ENCODE results near the gene PIP5K1B.

The PIP5K1B gene

GRCh38 chr9:68844631-68845612 lies 139.9 kb downstream of the PIP5K1B start:
- peak; percentile 9 for DNase-seq (ENCODE audit: low read depth)
- peak; percentile 60 for TF ChIP-seq CTCF (conservative IDR thresholded peaks at IDR 0.05; ENCODE audit: low read length)
- no peak overlapping the region for H3K4me3 ChIP-seq (ENCODE audit: low read length)

GRCh38 chr9:68847765-68848164 lies 142.7 kb downstream of the PIP5K1B start:
- TF ChIP-seq CTCF (conservative IDR thresholded peaks at IDR 0.05; ENCODE audit: low read length): no peak
- no peak for DNase-seq (ENCODE audit: low read depth)
- H3K4me3 ChIP-seq (ENCODE audit: low read length): no peak overlapping the region

DNA sequence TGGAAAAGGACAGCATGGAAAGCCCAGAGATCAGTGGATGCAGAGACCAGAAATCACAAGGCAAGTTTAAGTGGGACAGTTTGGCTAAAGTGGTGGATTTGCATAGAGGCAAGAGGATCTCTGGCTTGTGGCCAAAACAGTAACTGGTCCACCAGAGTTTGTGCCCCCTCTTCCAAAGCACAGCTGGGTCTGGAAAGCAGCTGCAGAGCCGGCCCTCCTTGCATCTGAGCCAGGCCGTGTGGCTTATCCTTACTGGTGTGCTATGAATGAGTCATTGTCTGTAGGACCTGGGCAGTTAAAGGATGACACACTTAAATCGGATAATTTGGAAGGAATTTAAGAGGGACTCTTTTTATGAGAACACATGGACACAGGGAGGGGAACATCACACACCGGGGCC lies 146.6 kb downstream of the PIP5K1B start:
- no peak for TF ChIP-seq CTCF (conservative IDR thresholded peaks at IDR 0.05; ENCODE audit: low read length)
- H3K4me3 ChIP-seq (ENCODE audit: low read length): no peak overlapping the region
- DNase-seq (ENCODE audit: low read depth): peak; percentile 0

GRCh38 chr9:68852941-68853340 lies 147.9 kb downstream of the PIP5K1B start:
- H3K4me3 ChIP-seq (ENCODE audit: low read length): no peak overlapping the region
- TF ChIP-seq CTCF (conservative IDR thresholded peaks at IDR 0.05; ENCODE audit: low read length): no peak
- no peak for DNase-seq (ENCODE audit: low read depth)

GRCh38 chr9:68859347-68859746 lies 154.3 kb downstream of the PIP5K1B start:
- no peak overlapping the region for H3K4me3 ChIP-seq (ENCODE audit: low read length)
- TF ChIP-seq CTCF (conservative IDR thresholded peaks at IDR 0.05; ENCODE audit: low read length): no peak
- DNase-seq (ENCODE audit: low read depth): no peak

- no peak for DNase-seq (ENCODE audit: low read depth)
- no peak overlapping the region for H3K4me3 ChIP-seq (ENCODE audit: low read length)
- no peak for TF ChIP-seq CTCF (conservative IDR thresholded peaks at IDR 0.05; ENCODE audit: low read length)
Measured at GRCh38 chr9:68860419-68860818, 155.4 kb downstream of the PIP5K1B start.

- DNase-seq (ENCODE audit: low read depth): no peak
- TF ChIP-seq CTCF (conservative IDR thresholded peaks at IDR 0.05; ENCODE audit: low read length): no peak
- H3K4me3 ChIP-seq (ENCODE audit: low read length): no peak overlapping the region
Measured at GRCh38 chr9:68861436-68861835, 156.4 kb downstream of the PIP5K1B start.
